SK-N-DZ (cell line): ENCODE results near the gene MPP1.

Source experiments
- DNase-seq: peaks from one replicate; pipeline ENCODE4 v3.0.0-alpha.2; 2015; ENCODE audit warnings: low spot score
- small RNA-seq, 2 experiments: library from RNA; depleted of rRNA; stranded (forward); fragments of <200 nt; gene quantifications; one replicate each; pipeline ENCODE3, GENCODE V24; 2014

Gene MPP1

GRCh38 chrX:154732421-154733065, 72.7 kb downstream of the MPP1 start:
- DNase-seq = no peak

- DNase-seq = no peak
Measured at GRCh38 chrX:154731881-154732280, 73.4 kb downstream of the MPP1 start.

- no peak for DNase-seq
Measured at GRCh38 chrX:154731184-154731583, 74.1 kb downstream of the MPP1 start.

GRCh38 chrX:154730253-154730891, 74.9 kb downstream of the MPP1 start:
- DNase-seq = no peak

GRCh38 chrX:154729439-154729838, 75.8 kb downstream of the MPP1 start:
- DNase-seq = no peak

Small RNA genes lying within 50 kb of the gene (small RNA-seq; reads per million reads assigned to genes)
- gene SNORA36A = 0 reads per million in 2 experiments
